Fibroblast of gingiva (primary cell): Measurements from ENCODE around the gene LRRC27.

ENCODE experiments used
- DNase-seq: peaks from one replicate; pipeline ENCODE4 v3.0.0-alpha.2; 2011; ENCODE audit warnings: low read depth

LRRC27 gene

DNA sequence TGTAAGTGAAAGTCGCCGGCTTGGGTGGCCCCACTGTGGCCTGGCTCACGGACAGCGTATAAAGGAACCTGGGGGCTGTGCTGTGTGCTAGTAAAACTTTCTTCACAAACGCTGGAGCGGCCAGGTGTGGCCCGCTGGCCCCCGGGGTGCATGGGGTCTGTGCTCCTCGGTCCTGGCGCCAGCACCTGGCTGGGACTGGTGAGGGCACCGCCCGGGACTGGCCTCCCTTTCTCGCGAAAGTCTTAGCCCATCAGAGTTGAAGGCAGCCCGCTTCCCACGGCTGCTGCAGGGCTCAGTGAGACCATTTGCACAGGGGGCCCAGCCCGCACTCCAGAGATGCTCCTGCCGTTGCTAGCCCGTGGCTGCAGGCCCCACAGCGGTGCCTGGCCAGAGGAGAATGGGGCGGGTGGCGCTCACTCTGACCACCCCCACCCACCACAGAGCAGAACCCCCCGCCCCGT lies 70.8 kb downstream of the LRRC27 start:
- DNase-seq, result no peak

DNA sequence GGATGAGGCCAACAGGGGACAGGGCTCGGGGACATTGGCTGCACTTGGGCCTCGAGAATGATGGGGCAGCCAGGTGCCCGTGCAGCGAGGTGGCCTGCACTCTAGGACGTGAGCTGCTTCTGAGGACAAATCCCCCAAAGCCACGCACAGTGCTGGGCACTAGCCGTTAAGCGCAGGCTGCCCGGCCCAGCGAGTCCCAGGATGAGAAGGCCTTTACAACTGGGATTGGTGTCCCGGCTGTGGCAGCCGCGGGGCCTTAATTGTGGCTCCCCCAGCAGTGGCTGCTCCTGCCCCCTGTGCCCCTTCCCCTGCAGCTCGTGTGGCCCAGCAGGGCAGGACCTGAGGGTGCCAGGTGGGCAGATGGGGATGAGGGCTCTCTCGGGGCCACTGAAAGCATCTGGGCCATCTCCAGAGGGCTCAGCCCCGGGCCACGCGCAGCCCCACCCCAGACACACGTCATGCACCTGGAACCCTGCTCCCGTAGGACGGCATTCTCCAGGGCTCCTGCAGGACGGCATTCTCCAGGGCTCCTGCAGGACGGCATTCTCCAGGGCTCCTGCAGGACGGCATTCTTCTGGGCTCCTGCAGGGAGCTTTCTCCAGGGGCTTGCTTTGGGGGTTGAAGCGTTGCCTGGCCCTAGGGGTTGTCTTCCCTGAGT lies 71.6 kb downstream of the LRRC27 start:
- DNase-seq, result no peak

DNA sequence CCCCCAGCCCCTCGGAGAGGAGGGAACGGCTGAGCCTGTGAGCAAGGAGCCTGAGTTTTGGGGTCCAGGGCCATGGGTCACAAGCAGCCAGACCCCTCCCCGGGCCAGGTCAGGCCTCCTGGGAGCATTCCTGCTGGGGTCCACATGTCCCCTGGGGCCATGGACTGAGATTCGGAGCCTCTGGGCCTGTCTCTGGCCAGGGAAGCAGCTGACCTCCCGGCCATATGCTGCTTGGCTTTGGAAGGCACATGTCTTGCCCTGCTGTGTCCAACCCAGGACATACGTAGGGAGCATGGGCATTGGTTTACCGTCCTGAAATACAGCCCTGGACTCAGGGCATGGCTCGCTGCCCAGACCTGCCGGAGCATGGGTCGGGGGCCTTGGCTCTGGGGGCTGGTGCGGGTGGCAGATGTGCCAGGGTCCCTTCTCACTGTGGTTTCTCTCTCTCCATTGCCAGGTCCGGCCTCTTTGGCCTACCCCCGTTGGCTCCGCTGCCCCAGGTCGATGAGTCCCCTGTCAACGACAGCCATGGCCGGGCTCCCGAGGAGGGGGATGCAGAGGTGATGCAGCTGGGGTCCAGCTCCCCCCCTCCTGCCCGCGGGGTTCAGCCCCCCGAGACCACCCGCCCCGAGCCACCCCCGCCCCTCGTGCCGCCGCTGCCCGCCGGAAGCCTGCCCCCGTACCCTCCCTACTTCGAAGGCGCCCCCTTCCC lies 72.3 kb downstream of the LRRC27 start:
- no peak for DNase-seq

DNA sequence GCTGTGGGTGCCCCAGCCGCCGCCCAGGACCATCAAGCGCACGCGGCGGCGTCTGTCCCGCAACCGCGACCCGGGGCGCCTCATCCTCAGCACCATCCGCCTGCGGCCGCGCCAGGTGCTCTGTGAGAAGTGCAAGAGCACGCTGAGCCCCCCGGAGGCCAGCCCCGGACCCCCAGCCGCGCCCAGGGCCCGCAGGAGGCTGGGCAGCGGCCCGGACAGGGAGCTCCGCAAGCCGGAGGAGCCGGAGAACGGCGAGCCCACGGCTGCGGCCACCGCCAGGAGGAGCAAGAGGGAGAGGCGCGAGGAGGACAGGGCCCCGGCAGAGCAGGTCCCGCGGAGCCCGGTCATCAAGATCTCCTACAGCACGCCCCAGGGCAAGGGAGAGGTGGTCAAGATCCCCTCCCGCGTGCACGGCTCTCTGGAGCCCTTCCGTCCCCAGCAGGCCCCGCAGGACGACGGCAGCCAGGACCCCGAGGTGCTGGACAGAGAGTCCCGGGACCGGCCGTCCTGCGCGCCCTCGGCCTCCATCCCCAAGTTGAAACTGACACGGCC lies 73.0 kb downstream of the LRRC27 start:
- no peak for DNase-seq

DNA sequence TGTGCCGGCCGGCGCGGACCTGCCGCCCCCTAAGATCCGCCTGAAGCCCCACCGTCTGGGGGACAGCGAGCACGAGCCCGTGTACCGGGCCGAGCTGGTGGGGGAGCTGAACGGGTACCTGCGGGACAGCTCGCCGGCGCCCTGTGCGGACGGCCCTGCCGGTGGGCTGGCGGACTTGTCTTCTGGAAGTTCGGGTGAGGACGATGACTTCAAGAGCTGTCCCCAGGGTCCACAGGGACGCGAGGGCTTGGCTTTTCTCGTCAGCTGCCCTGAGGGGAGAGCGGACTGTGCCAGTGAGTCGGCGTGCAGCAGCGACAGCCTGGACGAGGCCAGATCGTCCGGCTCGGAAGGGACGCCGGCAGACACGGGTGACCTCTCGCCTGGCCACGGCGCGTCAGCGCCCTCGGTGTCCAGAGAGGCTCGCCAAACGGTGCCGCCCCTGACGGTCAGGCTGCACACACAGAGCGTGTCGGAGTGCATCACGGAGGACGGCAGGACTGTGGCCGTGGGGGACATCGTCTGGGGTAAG lies 73.5 kb downstream of the LRRC27 start:
- DNase-seq, result no peak

DNA sequence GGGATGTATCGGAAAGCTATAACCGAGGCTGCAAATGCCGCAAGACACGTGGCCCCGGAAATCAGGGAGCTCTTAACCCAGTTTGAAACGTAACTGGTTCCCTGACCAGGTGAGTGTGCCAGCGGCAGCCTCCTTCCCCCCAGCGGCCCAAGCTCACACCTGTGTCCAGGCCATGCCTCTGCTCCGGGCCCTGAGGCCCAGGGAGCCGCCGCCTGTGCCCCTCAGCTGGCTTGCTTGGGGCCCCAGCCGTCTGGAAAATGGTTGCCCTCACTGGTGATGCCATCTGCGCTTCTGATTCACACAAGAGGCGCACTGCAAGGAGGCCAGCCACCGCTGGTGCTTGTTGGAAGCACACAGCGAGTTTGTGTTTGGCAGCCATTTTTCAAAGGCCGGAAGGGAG lies 74.2 kb downstream of the LRRC27 start:
- no peak for DNase-seq

DNA sequence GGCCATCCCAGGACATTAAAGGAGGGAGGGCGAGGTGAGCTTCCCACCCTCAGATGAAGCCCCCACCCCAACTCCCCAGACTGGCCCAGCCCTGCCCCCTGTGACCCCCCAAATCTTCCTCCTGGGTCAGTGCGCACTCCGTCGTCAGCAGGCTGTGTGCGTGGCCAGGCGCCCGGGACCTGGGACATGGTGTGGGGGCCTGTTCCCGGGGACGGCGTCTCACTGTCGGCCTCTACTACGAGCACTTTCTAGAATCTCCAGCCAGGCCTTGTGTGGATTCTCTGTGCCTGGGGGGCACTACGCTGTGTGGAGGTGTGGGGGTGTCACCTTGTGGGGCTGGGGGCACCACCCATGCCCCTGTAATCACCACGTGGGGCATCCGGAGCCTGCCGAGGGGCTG lies 74.8 kb downstream of the LRRC27 start:
- no peak for DNase-seq

DNA sequence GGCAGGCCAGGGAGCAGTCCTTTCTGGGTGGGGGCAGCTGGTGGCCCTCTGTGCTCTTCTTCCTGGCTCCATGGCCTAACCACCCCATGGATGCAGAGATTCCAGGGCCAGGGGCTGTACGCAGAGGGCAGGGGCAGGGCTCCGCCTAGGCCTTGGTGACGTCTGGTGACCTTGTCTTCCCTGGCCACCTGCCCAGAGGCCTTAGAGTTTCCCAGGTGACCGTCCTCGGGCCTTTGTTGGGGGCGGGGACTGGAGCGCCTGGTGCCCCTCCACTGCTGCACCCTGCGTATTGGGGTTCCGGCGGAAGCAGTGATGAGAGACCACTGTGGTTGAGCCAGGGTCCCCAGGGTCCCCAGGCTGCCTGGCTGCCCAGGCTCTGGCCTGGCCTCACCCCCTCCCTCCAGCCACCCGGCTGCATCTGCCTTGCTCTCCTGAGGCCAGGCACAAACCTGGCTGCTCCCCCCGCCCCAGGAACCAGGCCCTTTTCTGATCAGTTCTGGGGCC lies 75.3 kb downstream of the LRRC27 start:
- no peak for DNase-seq

DNA sequence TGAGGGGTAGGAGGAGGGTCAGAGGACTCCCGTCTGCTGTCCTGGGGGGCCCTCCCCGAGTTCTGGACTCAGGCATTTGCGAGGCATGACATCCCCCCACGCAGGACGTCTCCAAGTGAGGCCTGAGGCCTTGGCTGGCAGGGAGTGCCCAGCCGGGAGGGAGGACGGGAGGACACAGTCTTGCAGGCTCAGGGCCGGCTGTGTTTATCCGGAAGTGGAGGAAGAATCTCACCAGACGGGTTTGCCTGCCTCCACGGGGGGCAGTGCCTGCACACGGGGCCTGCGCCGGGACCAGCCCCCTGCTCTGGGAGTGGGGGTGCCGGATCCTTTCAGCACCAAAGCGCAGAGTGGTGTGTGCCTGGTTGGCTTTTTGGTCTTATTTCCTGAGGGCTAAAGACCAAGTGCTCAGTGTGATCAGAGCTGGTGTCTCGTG lies 75.9 kb downstream of the LRRC27 start:
- DNase-seq, result peak; percentile 58

DNA sequence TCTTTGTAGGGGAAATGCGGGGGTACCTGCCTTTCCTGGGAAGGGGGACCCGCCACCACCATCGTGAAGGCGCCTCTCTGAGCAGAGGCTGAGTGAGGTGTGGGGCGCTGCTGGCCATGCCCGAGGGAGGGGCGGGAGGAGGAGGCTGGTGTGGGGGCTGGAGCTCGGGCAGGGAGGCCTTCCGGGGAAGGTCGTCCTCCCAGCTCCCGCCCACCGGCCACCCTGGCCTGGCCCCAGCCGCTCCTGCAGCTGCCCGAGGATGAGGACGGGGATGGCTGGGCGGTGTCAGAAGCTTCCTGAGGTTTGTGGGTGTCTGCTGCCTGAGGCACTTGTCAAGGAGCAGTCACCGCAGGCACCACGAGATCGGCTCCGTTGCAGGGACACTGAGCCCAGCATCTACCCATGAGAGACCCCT lies 76.4 kb downstream of the LRRC27 start:
- DNase-seq, result no peak

DNA sequence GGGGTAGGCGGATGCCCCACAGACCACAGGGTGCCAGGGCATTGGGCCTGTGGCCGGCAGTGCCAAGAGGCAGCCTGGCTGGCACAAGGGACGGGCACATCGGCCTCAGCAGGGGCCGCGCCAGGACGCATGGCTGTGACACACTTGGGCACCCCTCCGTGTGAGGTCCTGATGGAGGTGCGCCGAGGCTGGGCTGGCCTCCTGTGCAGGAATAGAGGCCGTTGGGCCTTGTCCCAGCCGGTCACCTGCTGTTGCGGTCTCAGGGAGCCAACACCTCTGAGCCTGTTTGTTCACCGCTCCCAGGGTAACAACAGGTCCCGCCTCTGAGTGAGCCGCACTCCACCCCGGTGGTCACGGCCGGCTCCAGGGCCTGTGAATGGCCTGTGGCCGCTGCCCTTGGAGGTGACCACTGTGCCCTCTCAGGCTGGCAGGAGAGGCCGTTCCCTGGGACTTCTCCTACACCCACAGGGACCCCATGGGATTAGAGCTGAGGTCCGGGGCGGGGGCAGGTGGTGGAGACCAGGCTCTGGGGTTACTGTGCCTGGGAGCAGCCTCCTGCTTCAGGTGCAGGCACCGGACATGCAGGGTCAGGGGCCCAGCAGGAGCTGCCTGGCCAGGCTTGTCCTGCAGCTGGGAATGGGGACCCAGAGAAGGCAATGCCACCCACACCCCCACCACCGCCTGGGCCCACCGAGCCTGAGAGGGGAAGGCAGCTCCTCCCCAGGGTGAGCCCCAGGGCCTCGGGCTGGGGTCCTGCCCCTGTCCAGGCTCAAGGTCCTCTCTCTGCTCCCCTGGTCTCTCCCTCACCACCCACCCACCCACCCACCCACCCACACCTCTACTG lies 77.1 kb downstream of the LRRC27 start:
- no peak for DNase-seq

DNA sequence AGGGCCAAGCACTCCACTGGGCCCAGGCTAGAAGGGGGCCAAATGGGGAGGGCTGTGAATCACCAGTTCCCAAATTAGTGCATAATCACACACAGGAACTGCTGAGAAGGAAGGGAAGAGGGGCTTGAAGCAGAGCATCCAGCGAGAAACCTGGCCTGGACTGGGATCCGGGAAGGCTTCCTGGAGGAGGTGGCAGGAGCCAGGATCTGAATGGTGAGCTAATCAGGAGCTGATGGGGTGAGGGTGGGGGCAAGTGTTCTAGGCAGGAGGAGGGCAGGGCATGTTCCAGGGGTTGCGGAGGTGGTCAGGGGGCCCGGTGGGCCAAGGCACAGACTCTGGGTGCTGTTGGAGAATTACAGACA lies 77.7 kb downstream of the LRRC27 start:
- DNase-seq, result no peak

DNA sequence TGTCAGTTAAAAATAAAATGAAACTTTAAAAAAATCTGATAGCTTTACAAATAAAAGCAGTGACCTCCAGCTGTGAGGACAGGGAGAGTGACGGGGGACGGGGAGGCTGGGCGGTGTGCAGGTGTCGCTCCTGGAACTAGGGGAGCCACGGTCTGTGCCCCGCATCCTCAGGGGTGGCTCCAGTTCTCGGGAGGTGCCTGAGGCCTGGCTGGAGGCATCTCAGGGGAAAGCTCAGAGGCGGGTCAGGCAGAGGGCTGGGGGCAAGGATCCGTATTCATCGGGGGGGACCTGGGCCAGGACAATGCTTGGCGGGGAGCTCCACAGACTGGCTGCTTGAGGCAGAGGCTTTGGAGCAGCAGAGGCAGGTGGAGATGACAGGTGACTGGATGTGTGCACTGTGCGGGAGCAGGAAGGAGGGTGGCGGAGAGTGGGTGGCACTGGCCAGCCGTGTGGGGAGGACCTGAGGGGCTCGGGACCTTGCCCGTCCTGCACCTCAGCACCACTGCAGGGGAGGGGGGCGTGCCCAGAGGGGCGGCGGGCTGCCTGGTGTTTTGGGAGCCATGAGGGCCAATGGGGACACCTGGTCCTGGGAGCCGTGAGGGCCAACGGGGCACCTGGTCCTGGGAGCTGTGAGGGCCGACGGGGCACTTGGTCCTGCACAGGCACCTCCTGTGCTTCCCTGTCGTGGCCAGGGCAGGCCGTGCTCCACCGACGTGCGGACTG lies 78.2 kb downstream of the LRRC27 start:
- no peak for DNase-seq

DNA sequence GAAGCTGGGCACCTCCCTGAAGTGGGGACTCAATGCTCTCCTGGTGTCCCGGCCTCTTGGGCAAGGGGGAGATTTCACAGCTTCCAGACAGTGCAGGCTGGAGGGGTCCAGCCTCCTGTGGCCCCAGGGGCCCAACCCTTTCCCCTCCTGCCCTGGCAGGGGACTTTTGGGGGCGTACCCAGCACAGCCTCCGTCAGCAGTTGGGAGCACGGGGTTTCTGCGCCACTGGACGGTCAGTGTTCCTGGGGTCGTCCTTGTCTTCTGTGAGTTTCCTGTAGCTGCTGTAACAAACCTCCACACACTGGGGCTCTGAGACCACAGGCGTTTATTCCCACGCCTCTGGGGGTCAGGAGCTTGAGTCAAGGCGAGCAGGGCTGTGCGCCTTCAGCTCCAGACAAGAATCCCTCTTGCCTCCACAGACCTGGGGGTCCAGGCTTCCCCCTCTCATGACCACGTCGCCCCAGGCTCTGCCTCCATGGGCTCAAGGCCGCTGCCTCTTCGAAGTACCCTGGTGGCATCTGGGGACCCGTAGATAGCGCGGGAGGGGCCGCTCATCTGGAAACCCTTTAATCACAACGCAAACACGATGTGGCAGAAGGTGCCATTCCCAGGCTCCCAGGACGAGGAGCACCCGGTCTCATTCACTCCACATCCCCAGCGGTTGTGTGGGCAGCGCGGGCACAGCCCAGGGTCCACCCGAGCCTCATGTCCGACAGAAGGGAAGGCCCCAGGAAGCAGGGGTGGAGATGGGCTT lies 79.0 kb downstream of the LRRC27 start:
- DNase-seq, result no peak

DNA sequence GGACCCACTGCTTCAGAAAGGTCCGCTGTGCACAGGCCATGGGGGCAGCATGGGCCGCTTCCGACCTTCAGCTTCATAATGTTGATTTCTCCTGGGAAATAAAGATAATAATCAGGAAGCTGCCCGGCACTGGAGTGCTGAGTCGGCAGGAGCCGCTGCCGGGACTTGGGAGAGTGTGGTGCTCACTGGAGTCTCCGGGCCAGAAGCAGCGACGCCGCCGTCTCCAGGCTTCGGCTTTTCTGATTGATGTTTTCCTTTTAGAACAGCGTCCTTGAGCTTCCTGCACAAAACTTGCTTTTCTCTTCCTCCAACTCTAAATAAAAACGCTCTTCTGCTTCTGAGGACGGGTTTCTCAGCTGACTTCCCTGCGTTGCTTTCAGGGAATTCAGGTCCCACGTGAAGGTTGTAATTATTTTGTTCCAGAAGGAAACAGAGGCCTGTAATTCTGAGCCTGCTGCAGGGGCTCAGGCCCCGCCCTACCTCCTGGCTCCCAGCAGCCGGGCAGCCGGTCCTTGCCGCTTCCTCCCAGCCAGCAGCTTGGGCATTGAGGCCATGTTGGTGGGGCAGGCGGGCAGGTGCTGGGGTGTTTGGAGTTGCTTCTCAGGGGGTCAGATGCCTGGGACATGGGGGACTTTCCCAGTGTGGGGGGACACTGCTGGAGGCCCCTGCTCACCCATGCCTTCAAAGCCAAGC lies 79.7 kb downstream of the LRRC27 start:
- DNase-seq, result peak; percentile 44

DNA sequence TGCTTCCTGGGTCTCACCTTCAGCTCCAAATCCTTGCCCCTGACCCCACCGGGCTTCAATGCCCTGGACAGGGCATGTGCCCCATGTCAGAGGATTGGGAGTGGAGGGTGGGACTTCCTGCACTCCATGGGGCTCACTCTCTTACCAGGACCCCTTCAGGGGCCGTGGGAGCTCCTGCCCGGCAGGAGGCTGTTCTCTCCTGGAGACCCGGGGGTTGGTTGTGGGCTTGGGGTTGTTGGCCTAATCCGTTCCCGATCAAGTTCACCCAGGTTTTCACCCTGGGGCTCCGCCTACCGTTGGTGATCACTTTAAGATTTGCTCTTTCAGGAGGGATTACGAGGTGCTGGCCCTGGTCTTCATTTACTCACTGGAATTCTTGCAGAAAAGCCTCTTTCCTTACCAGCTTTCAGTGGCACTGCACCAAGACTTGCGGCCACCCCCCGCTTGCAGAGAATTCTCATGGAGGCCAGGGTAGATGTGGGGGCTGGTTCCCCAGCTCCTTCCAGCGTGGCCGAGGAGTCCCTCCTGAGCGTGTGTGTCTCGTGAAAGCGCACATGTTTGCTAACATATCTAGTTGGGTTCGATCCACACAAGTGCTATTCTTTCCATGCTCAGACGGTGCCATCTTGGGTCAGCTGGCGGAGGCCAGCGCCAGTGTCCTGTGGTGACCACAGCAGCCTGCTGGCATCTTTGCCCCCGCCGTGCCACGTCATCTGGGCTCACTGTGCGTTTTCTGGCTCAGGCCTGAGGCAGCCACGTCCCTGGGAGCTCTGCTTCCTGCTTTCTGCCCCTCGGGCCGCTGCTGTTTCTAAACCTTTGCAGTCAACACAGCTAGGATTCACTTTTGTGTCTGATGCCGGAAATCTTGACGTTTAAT lies 80.6 kb downstream of the LRRC27 start:
- DNase-seq, result peak; percentile 75

DNA sequence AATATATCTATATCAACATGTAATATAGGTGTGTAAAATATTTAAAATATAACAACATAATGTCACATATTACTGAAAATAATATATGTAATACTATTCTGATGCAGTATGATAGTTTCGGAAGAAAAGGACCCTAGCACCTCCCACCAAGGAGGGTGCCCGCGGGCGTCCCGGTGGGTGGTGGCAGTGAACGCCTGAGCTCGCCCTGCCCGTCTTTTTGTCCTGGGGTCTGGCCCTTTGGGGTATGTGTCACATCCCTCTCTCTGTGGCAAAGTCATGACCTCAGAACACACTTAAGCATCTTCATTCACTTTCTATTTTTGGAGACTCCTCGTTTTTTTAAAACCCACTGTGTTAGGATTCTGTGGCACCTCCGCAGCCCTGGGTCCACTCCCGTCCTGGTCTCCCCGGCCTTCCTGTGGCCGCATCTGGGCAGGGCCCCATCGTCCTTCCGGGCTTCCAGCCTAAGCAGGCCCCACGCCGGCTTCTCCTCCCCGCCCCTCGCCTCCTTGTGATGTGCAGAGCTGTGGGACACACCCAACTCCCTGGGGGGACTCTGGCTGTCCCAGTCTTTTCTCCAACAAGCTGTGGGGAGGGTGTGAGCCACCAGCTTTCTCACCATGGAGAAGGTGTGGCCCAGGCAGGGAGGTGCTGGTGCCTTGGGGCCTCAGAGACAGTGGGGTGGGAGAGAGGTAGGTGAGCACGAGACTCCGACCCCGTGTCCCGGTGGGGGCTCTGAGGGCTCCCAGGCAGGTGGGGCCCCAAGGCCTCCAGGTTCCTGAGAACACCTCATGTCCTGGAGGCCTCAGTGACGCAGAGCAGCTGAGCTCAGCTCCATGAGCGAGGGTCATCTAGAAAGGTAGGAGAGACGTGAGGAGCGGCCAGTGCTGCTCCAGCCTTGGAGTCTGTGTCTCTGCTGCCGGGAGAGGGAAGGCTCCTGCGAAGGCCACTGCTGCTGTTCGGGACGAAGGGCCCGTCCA lies 81.5 kb downstream of the LRRC27 start:
- peak; percentile 48 for DNase-seq
